HG02884 (cell line): ENCODE results near the gene NFYC.
A peak's percentile ranks its signal among the peaks of the same experiment; 100 is the strongest.
"Not testable (repeated sequence)": the region's sequence is repeated elsewhere in the genome, so short reads cannot be mapped to it uniquely, and the experiment has no call there.

Experiments
- ATAC-seq: cut with Tn5 transposase; IDR thresholded peaks from one replicate; pipeline ENCODE4 v1.9.1; 2021; ENCODE audit warnings: mild to moderate bottlenecking, moderate library complexity; ENCODE audit not compliant: unreplicated experiment

The NFYC gene

GRCh38 chr1:40704817-40705733 lies 13.6 kb downstream of the NFYC start:
- no peak for ATAC-seq

GRCh38 chr1:40706626-40707025 lies 15.1 kb downstream of the NFYC start:
- no peak for ATAC-seq

GRCh38 chr1:40708750-40709099 lies 17.2 kb downstream of the NFYC start:
- ATAC-seq, result peak; percentile 53

GRCh38 chr1:40709100-40709801 lies 17.7 kb downstream of the NFYC start:
- peak; percentile 91 for ATAC-seq

GRCh38 chr1:40709802-40710278 lies 18.3 kb downstream of the NFYC start:
- no peak for ATAC-seq

- no peak for ATAC-seq
These were observed 19.2 kb downstream of the NFYC start for GRCh38 chr1:40710581-40711315.

GRCh38 chr1:40711465-40712404 lies 20.2 kb downstream of the NFYC start:
- no peak for ATAC-seq

- ATAC-seq, result no peak
These were observed 21.0 kb downstream of the NFYC start for GRCh38 chr1:40712405-40712944.

- ATAC-seq, result no peak
These were observed 21.5 kb downstream of the NFYC start for GRCh38 chr1:40712997-40713396.

- no peak for ATAC-seq
These were observed 24.1 kb downstream of the NFYC start for GRCh38 chr1:40715491-40716059.

GRCh38 chr1:40717065-40717464 lies 25.6 kb downstream of the NFYC start:
- ATAC-seq, result no peak

- no peak for ATAC-seq
These were observed 26.5 kb downstream of the NFYC start for GRCh38 chr1:40717955-40718354.

- ATAC-seq, result no peak
These were observed 29.0 kb downstream of the NFYC start for GRCh38 chr1:40720493-40720892.

GRCh38 chr1:40722622-40723021 lies 31.1 kb downstream of the NFYC start:
- no peak for ATAC-seq

- no peak for ATAC-seq
These were observed 31.9 kb downstream of the NFYC start for GRCh38 chr1:40723196-40723955.

- not testable (repeated sequence) for ATAC-seq
These were observed 36.2 kb downstream of the NFYC start for GRCh38 chr1:40727662-40728061.

GRCh38 chr1:40729316-40729862 lies 37.9 kb downstream of the NFYC start:
- not testable (repeated sequence) for ATAC-seq

- no peak for ATAC-seq
These were observed 41.3 kb downstream of the NFYC start for GRCh38 chr1:40732756-40733301.
